ENCODE results near the gene DNAJC5. TPM values are rescaled to one million over a fixed set of nuclear protein-coding genes. Genes with fewer than 3 reads are reported as not detected.

The DNAJC5 gene
- total and polyA plus RNA-seq, 12 donors: 19.5 to 52.2 (median 38.3) TPM

GRCh38 chr20:63920226-63920625 is 25.3 kb downstream of the DNAJC5 start:
- DNase-seq (no peak), ATAC-seq (no peak)
- peaks cover 0 to 30% (median 2%) of the 10 kb centered on the region in 9 donors for H3K4me1 ChIP-seq
- H3K4me3 ChIP-seq: no peak overlapping the region
- no peak for TF ChIP-seq CTCF (IDR thresholded peaks at IDR 0.05)
- intact Hi-C loops (cut with DNase I): no loop called here
- no peaks in the 10 kb centered on the region for H3K27me3 ChIP-seq
- peaks cover 0 to 12% (median 5%) of the 10 kb centered on the region in 11 donors for H3K9me3 ChIP-seq
- H3K36me3 ChIP-seq: peaks cover 0 to 63% (median 11%) of the 10 kb centered on the region in 9 donors
- 94 to 98% methylated on average over 22 to 23 of the region's 23 CpGs for WGBS, 2 donors
- no peak overlapping the region for H3K27ac ChIP-seq

GRCh38 chr20:63923651-63924050 is 28.7 kb downstream of the DNAJC5 start:
- ATAC-seq (no peak), DNase-seq (no peak)
- intact Hi-C loops (cut with DNase I): no loop called here
- TF ChIP-seq CTCF (IDR thresholded peaks at IDR 0.05): no peak
- Histone ChIP-seq H3K27ac (no peak overlapping the region), H3K27me3 (no peaks in the 10 kb centered on the region), H3K36me3 (peaks cover 0 to 78% (median 11%) of the 10 kb centered on the region in 9 donors), H3K4me1 (peaks cover 0 to 32% (median 6%) of the 10 kb centered on the region in 9 donors), H3K9me3 (no peaks in the 10 kb centered on the region), H3K4me3 (no peak overlapping the region)
- 58 to 60% methylated on average over 8 of the region's 8 CpGs for WGBS, 2 donors

- DNase-seq (no peak), ATAC-seq (no peak)
- no peak overlapping the region for H3K4me3 ChIP-seq
- H3K27ac ChIP-seq: no peak overlapping the region
- peaks cover 0 to 32% (median 6%) of the 10 kb centered on the region in 9 donors for H3K4me1 ChIP-seq
- TF ChIP-seq CTCF (IDR thresholded peaks at IDR 0.05): no peak
- peaks cover 0 to 78% (median 17%) of the 10 kb centered on the region in 9 donors for H3K36me3 ChIP-seq
- intact Hi-C loops (cut with DNase I): no loop called here
- no peaks in the 10 kb centered on the region for H3K27me3 ChIP-seq
- WGBS, 2 donors: 73 to 82% methylated on average over 9 of the region's 9 CpGs
- no peaks in the 10 kb centered on the region for H3K9me3 ChIP-seq
Observed at GRCh38 chr20:63924241-63924640, 29.3 kb downstream of the DNAJC5 start.

- H3K4me3 ChIP-seq: no peak overlapping the region
- no peaks in the 10 kb centered on the region for H3K27me3 ChIP-seq
- no peaks in the 10 kb centered on the region for H3K9me3 ChIP-seq
- peaks cover 0 to 85% (median 30%) of the 10 kb centered on the region in 9 donors for H3K36me3 ChIP-seq
- ATAC-seq (no peak), DNase-seq (no peak)
- H3K27ac ChIP-seq: no peak overlapping the region
- TF ChIP-seq CTCF (IDR thresholded peaks at IDR 0.05): no peak
- intact Hi-C loops (cut with DNase I): no loop called here
- H3K4me1 ChIP-seq: peaks cover 0 to 40% (median 7%) of the 10 kb centered on the region in 9 donors
- 70 to 76% methylated on average over 8 of the region's 8 CpGs for WGBS, 2 donors
Observed at GRCh38 chr20:63926298-63926697, 31.4 kb downstream of the DNAJC5 start.

Data from heart right ventricle (tissue), 16 donors.